Left ventricle myocardium inferior (tissue), 1 donor: ENCODE results near the gene NAP1L1. TPM values are rescaled to one million over a fixed set of nuclear protein-coding genes. Genes with fewer than 3 reads are reported as not detected.

ENCODE experiments used
- DNase-seq: peaks from one replicate; pipeline ENCODE4 v3.0.0-alpha.2; 2020
- H3K27ac ChIP-seq: fragments of 200-600 bp; replicated peaks from 2 replicates; pipeline ENCODE4 v1.8.0; 2021
- H3K27me3 ChIP-seq: fragments of 200-600 bp; 2 replicates; pipeline ENCODE4 v1.8.0; 2021; ENCODE audit warnings: low read depth
- H3K36me3 ChIP-seq: fragments of 200-600 bp; 2 replicates; pipeline ENCODE4 v1.8.0; 2021
- H3K4me1 ChIP-seq: fragments of 200-600 bp; 2 replicates; pipeline ENCODE4 v1.8.0; 2021
- H3K4me3 ChIP-seq: fragments of 200-600 bp; 2 replicates; pipeline ENCODE4 v1.8.0; 2021; ENCODE audit warnings: mild to moderate bottlenecking, moderate library complexity
- H3K9me3 ChIP-seq: fragments of 200-600 bp; replicated peaks from 2 replicates; pipeline ENCODE4 v1.8.0; 2021
- CTCF ChIP-seq: fragments of 200-600 bp; IDR thresholded peaks from 2 replicates; pipeline ENCODE4 v1.8.0; 2021; ENCODE audit warnings: antibody characterized with exemption, mild to moderate bottlenecking, borderline replicate concordance
- intact Hi-C: fragments of 100-400 bp; cut with micrococcal nuclease; formaldehyde crosslinking; loops from one replicate; pipeline ENCODE4 v1.11.0; 2022
- total RNA-seq: library from RNA; stranded (reverse); fragmentation: NEBNext Ultra II Directional; extraction: Animal tissue kit (Norgen Biotek cat#: 25700); gene quantifications from one replicate; pipeline ENCODE4 v1.2.1, GENCODE V29; 2021
- donor health status: DM: no; HTN: yes; CAD: no; lungs with severe emphysema.

Gene NAP1L1
- total RNA-seq, 1 donor from 2014 or later, result 256 TPM

- intact Hi-C loops, result no loop called here
Observed at GRCh38 chr12:76064904-76065303, 19.6 kb downstream of the NAP1L1 start.

GRCh38 chr12:76060111-76060510 is 24.4 kb downstream of the NAP1L1 start:
- Histone ChIP-seq H3K4me3 (no peak overlapping the region), H3K9me3 (peaks cover 10% of the 10 kb centered on the region), H3K4me1 (no peaks in the 10 kb centered on the region), H3K36me3 (peaks cover 90% of the 10 kb centered on the region), H3K27me3 (no peaks in the 10 kb centered on the region), H3K27ac (no peak overlapping the region)
- intact Hi-C loops, result no loop called here
- DNase-seq, result no peak
- TF ChIP-seq CTCF, result no peak

More at GRCh38 chr12:76064904-76065303, 19.6 kb downstream of the NAP1L1 start:
- Histone ChIP-seq H3K4me3 (no peak overlapping the region), H3K27ac (no peak overlapping the region), H3K9me3 (peaks cover 19% of the 10 kb centered on the region), H3K27me3 (no peaks in the 10 kb centered on the region), H3K4me1 (peaks cover 31% of the 10 kb centered on the region), H3K36me3 (peaks cover 71% of the 10 kb centered on the region)
- no peak for DNase-seq
- no peak for TF ChIP-seq CTCF

GRCh38 chr12:76057326-76057725 is 27.2 kb downstream of the NAP1L1 start:
- no peak overlapping the region for H3K4me3 ChIP-seq
- DNase-seq, result no peak
- H3K9me3 ChIP-seq, result no peaks in the 10 kb centered on the region
- H3K27ac ChIP-seq, result no peak overlapping the region
- H3K4me1 ChIP-seq, result no peaks in the 10 kb centered on the region
- no peaks in the 10 kb centered on the region for H3K27me3 ChIP-seq
- no peak for TF ChIP-seq CTCF
- H3K36me3 ChIP-seq, result peaks cover 91% of the 10 kb centered on the region
- intact Hi-C loops, result no loop called here

GRCh38 chr12:76055393-76055792 is 29.1 kb downstream of the NAP1L1 start:
- Histone ChIP-seq H3K9me3 (no peaks in the 10 kb centered on the region), H3K27ac (no peak overlapping the region), H3K4me3 (no peak overlapping the region), H3K36me3 (peaks cover 92% of the 10 kb centered on the region), H3K4me1 (no peaks in the 10 kb centered on the region), H3K27me3 (no peaks in the 10 kb centered on the region)
- TF ChIP-seq CTCF, result no peak
- DNase-seq, result no peak
- intact Hi-C loops, result no loop called here

GRCh38 chr12:76049575-76050251 is 34.8 kb downstream of the NAP1L1 start:
- H3K27ac ChIP-seq, result no peak overlapping the region
- no peaks in the 10 kb centered on the region for H3K9me3 ChIP-seq
- no peak for DNase-seq
- no peak overlapping the region for H3K4me3 ChIP-seq
- TF ChIP-seq CTCF, result no peak
- H3K27me3 ChIP-seq, result no peaks in the 10 kb centered on the region
- H3K36me3 ChIP-seq, result peaks cover 73% of the 10 kb centered on the region
- H3K4me1 ChIP-seq, result no peaks in the 10 kb centered on the region
- intact Hi-C loops, result no loop called here
